Spleen (tissue), 7 donors: Measurements from ENCODE around the gene CHRNG.
A peak's percentile ranks its signal among the peaks of the same experiment; 100 is the strongest.

Experiments used
- POLR2A ChIP-seq, 3 donors: fragments of 450-650 bp; IDR thresholded peaks; one replicate each; pipeline ENCODE4 v1.5.1; 2017; ENCODE audit warnings: antibody characterized with exemption in 3 of 3, mild to moderate bottlenecking in 1 of 3
- POLR2AphosphoS5 ChIP-seq, 3 donors: sonication (generic); formaldehyde crosslinking; IDR thresholded peaks; one replicate each; pipeline ENCODE4 v1.5.1; 2017; ENCODE audit warnings: antibody characterized with exemption in 3 of 3
- TF ChIP-seq, protein P1 (sequence below), 11 experiments: fragments of 200-600 bp in 7 of 11; fragments of 450-650 bp in 4 of 11; sonication (generic) in 4 of 11; IDR thresholded peaks in 8 of 11; conservative IDR thresholded peaks in 3 of 11; 1 replicate in 7 of 11; 2 replicates in 4 of 11; pipeline versions ENCODE4 v1.4.0 to v1.8.0; 2016 to 2021; ENCODE audit warnings: antibody characterized with exemption in 11 of 11, inconsistent platforms in 4 of 11, mild to moderate bottlenecking in 1 of 11
- donor health status: DM: no; HTN: no; CAD: no; lungs with moderate emphysema.
- donor health status: DM: no; HTN: no; CAD: no.
- donor health status: DM: no; HTN: no; CAD: no.

DNA sequence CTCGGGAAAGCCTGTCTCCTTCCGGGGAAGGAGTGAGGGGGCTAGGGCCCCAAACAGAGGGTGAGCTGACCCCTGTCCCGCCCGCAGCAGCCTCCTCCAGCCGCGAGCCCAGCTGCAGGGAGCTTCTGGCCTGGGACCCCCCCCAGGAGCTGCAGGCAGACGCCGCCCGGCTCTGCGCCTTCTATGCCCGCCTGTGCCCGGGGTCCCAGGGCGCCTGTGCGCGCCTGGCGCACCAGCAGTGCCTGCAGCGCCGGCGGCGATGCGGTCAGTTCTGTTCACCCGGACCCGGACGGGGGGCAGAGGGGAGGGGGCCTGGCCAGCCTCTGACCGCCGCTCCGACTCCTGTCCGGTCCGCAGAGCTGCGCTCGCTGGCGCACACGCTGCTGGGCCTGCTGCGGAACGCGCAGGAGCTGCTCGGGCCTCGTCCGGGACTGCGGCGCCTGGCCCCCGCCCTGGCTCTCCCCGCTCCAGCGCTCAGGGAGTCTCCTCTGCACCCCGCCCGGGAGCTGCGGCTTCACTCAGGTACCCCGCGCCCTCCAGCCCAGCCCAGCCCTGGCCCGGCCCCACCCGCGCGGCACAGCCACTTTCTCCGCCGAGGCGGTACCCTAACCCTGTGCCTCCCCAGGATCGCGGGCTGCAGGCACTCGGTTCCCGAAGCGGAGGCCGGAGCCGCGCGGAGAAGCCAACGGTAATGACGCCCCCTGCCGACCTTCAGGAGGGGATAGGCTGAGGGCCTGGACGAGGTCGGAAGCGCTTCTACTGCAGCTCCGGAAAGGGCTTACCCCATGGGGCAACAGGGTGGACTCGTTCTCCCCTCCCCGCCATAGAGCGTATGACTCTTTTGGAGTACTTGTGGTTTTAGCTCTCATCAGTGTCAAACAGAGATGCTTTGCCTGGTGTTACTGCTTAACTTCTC is 15.6 kb upstream of the CHRNG start:
- TF ChIP-seq, protein P1, sequence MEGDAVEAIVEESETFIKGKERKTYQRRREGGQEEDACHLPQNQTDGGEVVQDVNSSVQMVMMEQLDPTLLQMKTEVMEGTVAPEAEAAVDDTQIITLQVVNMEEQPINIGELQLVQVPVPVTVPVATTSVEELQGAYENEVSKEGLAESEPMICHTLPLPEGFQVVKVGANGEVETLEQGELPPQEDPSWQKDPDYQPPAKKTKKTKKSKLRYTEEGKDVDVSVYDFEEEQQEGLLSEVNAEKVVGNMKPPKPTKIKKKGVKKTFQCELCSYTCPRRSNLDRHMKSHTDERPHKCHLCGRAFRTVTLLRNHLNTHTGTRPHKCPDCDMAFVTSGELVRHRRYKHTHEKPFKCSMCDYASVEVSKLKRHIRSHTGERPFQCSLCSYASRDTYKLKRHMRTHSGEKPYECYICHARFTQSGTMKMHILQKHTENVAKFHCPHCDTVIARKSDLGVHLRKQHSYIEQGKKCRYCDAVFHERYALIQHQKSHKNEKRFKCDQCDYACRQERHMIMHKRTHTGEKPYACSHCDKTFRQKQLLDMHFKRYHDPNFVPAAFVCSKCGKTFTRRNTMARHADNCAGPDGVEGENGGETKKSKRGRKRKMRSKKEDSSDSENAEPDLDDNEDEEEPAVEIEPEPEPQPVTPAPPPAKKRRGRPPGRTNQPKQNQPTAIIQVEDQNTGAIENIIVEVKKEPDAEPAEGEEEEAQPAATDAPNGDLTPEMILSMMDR (IDR thresholded peaks at IDR 0.05 in 8 of 11, conservative IDR thresholded peaks at IDR 0.05 in 3 of 11), result no peak
- no peak for TF ChIP-seq POLR2A (IDR thresholded peaks at IDR 0.05)
- TF ChIP-seq POLR2AphosphoS5 (IDR thresholded peaks at IDR 0.05), result peak in 1 of 3 donors; percentile 31
